Mammary epithelial cell (primary cell): Measurements from ENCODE around the gene CDH13.

ENCODE experiments used
- CTCF ChIP-seq, 2 donors: IDR thresholded peaks in 1 of 2; conservative IDR thresholded peaks in 1 of 2; 2 replicates each; pipeline ENCODE4 v1.5.1; 2011 to 2012; ENCODE audit warnings: inconsistent platforms in 2 of 2, low read length in 2 of 2, mild to moderate bottlenecking in 2 of 2, control low read depth in 1 of 2, low read depth in 1 of 2; ENCODE audit not compliant: insufficient read depth in 1 of 2; ENCODE audit errors: extremely low read depth in 1 of 2
- EZH2 ChIP-seq: IDR thresholded peaks from 2 replicates; pipeline ENCODE4 v1.6.1; 2012; ENCODE audit warnings: low read length, inconsistent platforms, borderline replicate concordance

DNA sequence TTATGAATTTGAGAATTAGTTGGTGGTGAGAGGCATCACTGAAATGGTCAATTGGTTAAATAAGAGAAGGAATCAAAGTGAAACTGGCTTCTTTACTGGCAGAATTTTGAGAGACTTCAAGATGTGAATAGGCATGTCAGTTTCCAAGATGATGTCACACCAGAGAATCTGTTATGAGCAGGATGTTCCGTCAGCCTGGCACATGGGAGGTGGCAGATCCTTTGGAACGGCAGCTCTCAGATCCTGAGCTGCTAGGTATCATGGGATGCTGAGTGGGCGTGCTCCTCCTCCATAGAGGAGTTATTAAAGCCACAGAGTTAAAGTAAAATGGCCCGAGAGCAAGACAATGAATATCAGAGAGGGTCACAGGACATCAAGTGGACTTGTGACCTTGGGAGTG lies 736.8 kb downstream of the CDH13 start:
- TF ChIP-seq CTCF (conservative IDR thresholded peaks at IDR 0.05 in 1 of 2, IDR thresholded peaks at IDR 0.05 in 1 of 2; ENCODE audit: extremely low read depth in 1 of 2, insufficient read depth in 1 of 2, low read depth in 1 of 2, low read length in 2 of 2) (no peak), EZH2 (no peak)
